K562 (cell line): Measurements from ENCODE around the gene RTCA. TPM values are rescaled to one million over a fixed set of nuclear protein-coding genes. Genes with fewer than 3 reads are reported as not detected.

ENCODE experiments used
- ATF3 ChIP-seq, 2 experiments: fragments of 450-650 bp in 1 of 2; sonication (generic) in 1 of 2; formaldehyde crosslinking in 1 of 2; IDR thresholded peaks in 1 of 2; conservative IDR thresholded peaks in 1 of 2; 2 replicates each; pipeline versions ENCODE4 v1.6.1 to v1.8.1; 2016 to 2023; ENCODE audit warnings: mild to moderate bottlenecking in 2 of 2, moderate library complexity in 2 of 2, inconsistent platforms in 1 of 2, missing genetic modification reagents in 1 of 2
- BMI1 ChIP-seq: fragments of 150-350 bp; IDR thresholded peaks from 2 replicates; pipeline ENCODE4 v1.6.1; 2014; ENCODE audit warnings: low read length
- C11orf30 ChIP-seq: fragments of 450-650 bp; IDR thresholded peaks from 2 replicates; pipeline ENCODE4 v1.6.1; 2016; ENCODE audit warnings: low read depth, mild to moderate bottlenecking
- CBX3 ChIP-seq, 2 experiments: IDR thresholded peaks; 1 replicate in 1 of 2; 2 replicates in 1 of 2; pipeline ENCODE4 v1.6.1; 2012; ENCODE audit warnings: inconsistent platforms in 2 of 2, low read length in 2 of 2, borderline replicate concordance in 1 of 2, control low read depth in 1 of 2
- CTCF ChIP-seq, 3 experiments: IDR thresholded peaks in 2 of 3; conservative IDR thresholded peaks in 1 of 3; 2 replicates each; pipeline ENCODE4 v1.5.1; 2011 to 2012; ENCODE audit warnings: low read length in 3 of 3, mild to moderate bottlenecking in 3 of 3, control low read depth in 2 of 3, improper control_type of control experiment in 1 of 3, inconsistent platforms in 1 of 3, low read depth in 1 of 3, mixed read lengths in 1 of 3, moderate library complexity in 1 of 3; ENCODE audit not compliant: insufficient read depth in 2 of 3
- ERF ChIP-seq: fragments of 450-650 bp; formaldehyde crosslinking; IDR thresholded peaks from 2 replicates; pipeline ENCODE4 v1.4.0; 2020; ENCODE audit warnings: mild to moderate bottlenecking, mixed read lengths
- MECOM ChIP-seq: fragments of 250-450 bp; sonication (Bioruptor Pico); IDR thresholded peaks from 2 replicates; pipeline ENCODE4 v1.8.0; 2022; ENCODE audit warnings: inconsistent platforms
- NRF1 ChIP-seq, 2 experiments: fragments of 450-650 bp; IDR thresholded peaks in 1 of 2; conservative IDR thresholded peaks in 1 of 2; 2 replicates each; pipeline ENCODE4 v1.6.1; 2014; ENCODE audit warnings: mild to moderate bottlenecking in 2 of 2
- POLR2G ChIP-seq: fragments of 200-400 bp; formaldehyde crosslinking; IDR thresholded peaks from 2 replicates; pipeline ENCODE4 v1.6.1; 2017; ENCODE audit warnings: low read depth, mild to moderate bottlenecking, antibody characterized with exemption, low read length, moderate library complexity
- RFX7 ChIP-seq: fragments of 250-450 bp; sonication (Bioruptor Pico); IDR thresholded peaks from 2 replicates; pipeline ENCODE4 v1.5.1; 2021; ENCODE audit warnings: mild to moderate bottlenecking
- RREB1 ChIP-seq: fragments of 250-450 bp; sonication (Bioruptor Pico); IDR thresholded peaks from 2 replicates; pipeline ENCODE4 v1.4.0; 2020
- SAFB ChIP-seq: fragments of 200-400 bp; formaldehyde crosslinking; IDR thresholded peaks from 2 replicates; pipeline ENCODE4 v1.6.1; 2017; ENCODE audit warnings: low read depth, low read length, borderline replicate concordance
- SNIP1 ChIP-seq: fragments of 450-650 bp; IDR thresholded peaks from 2 replicates; pipeline ENCODE4 v1.7.1; 2017; ENCODE audit warnings: low read depth, mild to moderate bottlenecking
- TFE3 ChIP-seq: fragments of 450-650 bp; formaldehyde crosslinking; IDR thresholded peaks from 2 replicates; pipeline ENCODE4 v1.4.0; 2020; ENCODE audit warnings: mild to moderate bottlenecking, mixed read lengths
- ZBED1 ChIP-seq: IDR thresholded peaks from 2 replicates; pipeline ENCODE4 v1.6.1; 2014
- ZC3H8 ChIP-seq: fragments of 450-650 bp; IDR thresholded peaks from 2 replicates; pipeline ENCODE4 v1.6.1; 2017
- ZKSCAN3 ChIP-seq: fragments of 250-450 bp; sonication (Bioruptor Pico); IDR thresholded peaks from 2 replicates; pipeline ENCODE4 v1.4.0; 2020
- ZNF175 ChIP-seq: fragments of 200-800 bp; sonication (Bioruptor generic); IDR thresholded peaks from 2 replicates; pipeline ENCODE4 v1.6.1; 2016; ENCODE audit warnings: low read depth, mild to moderate bottlenecking, missing genetic modification characterization, missing compliant biosample characterization
- ZNF212 ChIP-seq: fragments of 450-650 bp; formaldehyde crosslinking; IDR thresholded peaks from 2 replicates; pipeline ENCODE4 v1.4.0; 2020; ENCODE audit warnings: mild to moderate bottlenecking
- ZNF263 ChIP-seq: sonication (generic); formaldehyde crosslinking; IDR thresholded peaks from 2 replicates; pipeline ENCODE4 v1.8.0; 2022; ENCODE audit warnings: mild to moderate bottlenecking, missing genetic modification reagents, borderline replicate concordance
- polyA plus RNA-seq, 8 experiments: library from polyadenylated mRNA; depleted of rRNA in 4 of 8; stranded (reverse) in 5 of 8; unstranded in 3 of 8; fragments of >200 nt; fragmentation: Nextera tagmentation in 2 of 8; fragmentation: Illumina TruSeq in 1 of 8; extraction: Ambion mirVana in 2 of 8; extraction: Trizol in 1 of 8; gene quantifications; 2 replicates each; pipeline versions ENCODE4 v1.2.1 to v1.2.3, GENCODE V29; 2011 to 2014; ENCODE audit warnings: inconsistent platforms in 1 of 8, missing spikeins in 1 of 8
- total RNA-seq, 7 experiments: library from RNA; depleted of rRNA in 6 of 7; stranded (reverse); fragments of >200 nt in 6 of 7; fragmentation: Illumina TruSeq in 2 of 7; extraction: Trizol in 2 of 7; gene quantifications; 2 replicates each; pipeline versions ENCODE4 v1.2.1 to v1.2.3, GENCODE V29; 2011 to 2021; ENCODE audit warnings: low replicate concordance in 1 of 7

Gene RTCA
- total and polyA plus RNA-seq, 9 of the 15 experiments (the other 6 are each of a cell fraction or from before 2014, with no cell fraction given) = 11.6 to 57.2 (median 43.2) TPM

- TF ChIP-seq RREB1 (CRISPR knock-in tag) (no peak), ERF (CRISPR knock-in tag) (no peak), CTCF (IDR thresholded peaks at IDR 0.05 in 2 of 3, conservative IDR thresholded peaks at IDR 0.05 in 1 of 3; ENCODE audit: insufficient read depth in 2 of 3, low read depth in 1 of 3, low read length in 3 of 3) (no peak), ZNF212 (no peak), SNIP1 (no peak), POLR2G (no peak), NRF1 (conservative IDR thresholded peaks at IDR 0.05 in 1 of 2, IDR thresholded peaks at IDR 0.05 in 1 of 2) (no peak), ZBED1 (no peak), BMI1 (no peak), ZC3H8 (no peak), ZNF175 (CRISPR knock-in tag) (no peak), MECOM (CRISPR knock-in tag) (no peak), ATF3 (IDR thresholded peaks at IDR 0.05) (no peak), ATF3 (CRISPR knock-in tag; conservative IDR thresholded peaks at IDR 0.05) (no peak), RFX7 (CRISPR knock-in tag) (no peak), ZKSCAN3 (CRISPR knock-in tag) (no peak), C11orf30 (no peak), CBX3 (IDR thresholded peaks at IDR 0.05; ENCODE audit: borderline replicate concordance in 1 of 2, low read length in 2 of 2) (peak in 1 of 2 experiments; percentile 29; a peak in 1 of 3 replicates), SAFB (no peak), TFE3 (no peak), ZNF263 (CRISPR knock-in tag) (no peak)
Measured at GRCh38 chr1:100246738-100247137, 19.3 kb upstream of the RTCA start (continued).
